ENCODE results near the gene FERD3L. TPM values are rescaled to one million over a fixed set of nuclear protein-coding genes. Genes with fewer than 3 reads are reported as not detected.

The FERD3L gene
- total RNA-seq, 1 donor from 2014 or later = not detected

GRCh38 chr7:19106241-19107080 is 38.8 kb downstream of the FERD3L start:
- no peaks in the 10 kb centered on the region for H3K36me3 Mint-ChIP-seq (ENCODE audit: low read depth, unreplicated experiment)
- DNase-seq (ENCODE audit: low spot score) = peak; percentile 41
- no peaks in the 10 kb centered on the region for H3K9me3 Mint-ChIP-seq (ENCODE audit: unreplicated experiment)
- peaks cover 30% of the 10 kb centered on the region for H3K4me1 Mint-ChIP-seq (ENCODE audit: unreplicated experiment)
- no peak overlapping the region for H3K27ac Mint-ChIP-seq (ENCODE audit: unreplicated experiment)
- H3K27me3 Mint-ChIP-seq (ENCODE audit: unreplicated experiment) = peaks cover 19% of the 10 kb centered on the region
- peak overlapping the region; percentile 75 for H3K4me3 Mint-ChIP-seq (ENCODE audit: unreplicated experiment)
- TF ChIP-seq, protein P1, sequence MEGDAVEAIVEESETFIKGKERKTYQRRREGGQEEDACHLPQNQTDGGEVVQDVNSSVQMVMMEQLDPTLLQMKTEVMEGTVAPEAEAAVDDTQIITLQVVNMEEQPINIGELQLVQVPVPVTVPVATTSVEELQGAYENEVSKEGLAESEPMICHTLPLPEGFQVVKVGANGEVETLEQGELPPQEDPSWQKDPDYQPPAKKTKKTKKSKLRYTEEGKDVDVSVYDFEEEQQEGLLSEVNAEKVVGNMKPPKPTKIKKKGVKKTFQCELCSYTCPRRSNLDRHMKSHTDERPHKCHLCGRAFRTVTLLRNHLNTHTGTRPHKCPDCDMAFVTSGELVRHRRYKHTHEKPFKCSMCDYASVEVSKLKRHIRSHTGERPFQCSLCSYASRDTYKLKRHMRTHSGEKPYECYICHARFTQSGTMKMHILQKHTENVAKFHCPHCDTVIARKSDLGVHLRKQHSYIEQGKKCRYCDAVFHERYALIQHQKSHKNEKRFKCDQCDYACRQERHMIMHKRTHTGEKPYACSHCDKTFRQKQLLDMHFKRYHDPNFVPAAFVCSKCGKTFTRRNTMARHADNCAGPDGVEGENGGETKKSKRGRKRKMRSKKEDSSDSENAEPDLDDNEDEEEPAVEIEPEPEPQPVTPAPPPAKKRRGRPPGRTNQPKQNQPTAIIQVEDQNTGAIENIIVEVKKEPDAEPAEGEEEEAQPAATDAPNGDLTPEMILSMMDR (IDR thresholded peaks at IDR 0.05; ENCODE audit: unreplicated experiment) = no peak

DNA sequence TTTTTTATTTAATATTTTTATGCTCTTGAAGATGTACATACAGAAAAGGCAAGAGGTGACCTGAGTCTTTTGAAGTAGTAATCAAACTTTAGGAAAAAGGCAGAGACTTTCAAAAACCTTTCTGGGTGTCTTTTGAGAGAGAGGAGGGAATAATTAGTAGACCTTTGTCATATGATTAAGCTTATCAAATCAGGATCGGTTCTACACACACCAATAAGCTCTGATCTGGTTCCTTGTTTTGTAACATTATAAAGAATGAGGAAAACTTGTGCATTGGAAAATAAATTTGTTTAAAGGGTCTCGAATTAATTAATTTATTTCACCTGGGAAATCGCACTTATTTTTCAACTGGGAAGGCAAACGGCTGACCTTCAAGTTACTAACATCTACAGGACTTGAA is 39.7 kb downstream of the FERD3L start:
- peaks cover 23% of the 10 kb centered on the region for H3K4me1 Mint-ChIP-seq (ENCODE audit: unreplicated experiment)
- TF ChIP-seq, protein P1 (IDR thresholded peaks at IDR 0.05; ENCODE audit: unreplicated experiment) = no peak
- peak overlapping the region; percentile 75 for H3K4me3 Mint-ChIP-seq (ENCODE audit: unreplicated experiment)
- no peak overlapping the region for H3K27ac Mint-ChIP-seq (ENCODE audit: unreplicated experiment)
- H3K36me3 Mint-ChIP-seq (ENCODE audit: low read depth, unreplicated experiment) = no peaks in the 10 kb centered on the region
- no peak for DNase-seq (ENCODE audit: low spot score)
- H3K9me3 Mint-ChIP-seq (ENCODE audit: unreplicated experiment) = no peaks in the 10 kb centered on the region
- peaks cover 22% of the 10 kb centered on the region for H3K27me3 Mint-ChIP-seq (ENCODE audit: unreplicated experiment)

DNA sequence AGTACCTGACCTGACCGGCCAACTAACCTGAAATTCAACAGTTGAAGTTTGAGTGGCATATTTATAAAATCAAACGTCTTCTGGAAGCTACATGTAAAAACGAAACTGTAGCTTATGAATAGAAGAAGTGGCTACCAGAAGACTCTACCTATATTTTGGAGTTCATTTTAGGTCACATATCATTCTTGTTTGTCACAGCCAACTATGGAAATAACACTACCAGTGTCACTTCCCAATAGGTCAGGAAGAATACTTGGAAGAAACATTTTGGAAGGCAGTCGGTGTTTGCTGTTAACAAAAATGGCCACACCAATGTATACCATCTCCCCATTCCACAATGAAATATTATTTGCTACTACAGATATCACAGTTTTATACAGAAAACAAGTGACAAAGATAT is 40.4 kb downstream of the FERD3L start:
- no peaks in the 10 kb centered on the region for H3K9me3 Mint-ChIP-seq (ENCODE audit: unreplicated experiment)
- peaks cover 23% of the 10 kb centered on the region for H3K4me1 Mint-ChIP-seq (ENCODE audit: unreplicated experiment)
- no peak overlapping the region for H3K27ac Mint-ChIP-seq (ENCODE audit: unreplicated experiment)
- TF ChIP-seq, protein P1 (IDR thresholded peaks at IDR 0.05; ENCODE audit: unreplicated experiment) = no peak
- DNase-seq (ENCODE audit: low spot score) = no peak
- H3K4me3 Mint-ChIP-seq (ENCODE audit: unreplicated experiment) = no peak overlapping the region
- H3K27me3 Mint-ChIP-seq (ENCODE audit: unreplicated experiment) = peaks cover 22% of the 10 kb centered on the region
- no peaks in the 10 kb centered on the region for H3K36me3 Mint-ChIP-seq (ENCODE audit: low read depth, unreplicated experiment)

GRCh38 chr7:19102884-19103283 is 42.3 kb downstream of the FERD3L start:
- H3K36me3 Mint-ChIP-seq (ENCODE audit: low read depth, unreplicated experiment) = no peaks in the 10 kb centered on the region
- no peak overlapping the region for H3K4me3 Mint-ChIP-seq (ENCODE audit: unreplicated experiment)
- H3K27ac Mint-ChIP-seq (ENCODE audit: unreplicated experiment) = no peak overlapping the region
- H3K27me3 Mint-ChIP-seq (ENCODE audit: unreplicated experiment) = peaks cover 11% of the 10 kb centered on the region
- H3K4me1 Mint-ChIP-seq (ENCODE audit: unreplicated experiment) = peaks cover 11% of the 10 kb centered on the region
- TF ChIP-seq, protein P1 (IDR thresholded peaks at IDR 0.05; ENCODE audit: unreplicated experiment) = no peak
- no peak for DNase-seq (ENCODE audit: low spot score)
- H3K9me3 Mint-ChIP-seq (ENCODE audit: unreplicated experiment) = no peaks in the 10 kb centered on the region

GRCh38 chr7:19101909-19102308 is 43.3 kb downstream of the FERD3L start:
- Mint-ChIP-seq H3K36me3 (ENCODE audit: low read depth, unreplicated experiment) (no peaks in the 10 kb centered on the region), H3K9me3 (ENCODE audit: unreplicated experiment) (no peaks in the 10 kb centered on the region), H3K27me3 (ENCODE audit: unreplicated experiment) (peaks cover 11% of the 10 kb centered on the region), H3K27ac (ENCODE audit: unreplicated experiment) (no peak overlapping the region), H3K4me1 (ENCODE audit: unreplicated experiment) (peaks cover 6% of the 10 kb centered on the region), H3K4me3 (ENCODE audit: unreplicated experiment) (no peak overlapping the region)
- no peak for DNase-seq (ENCODE audit: low spot score)
- TF ChIP-seq, protein P1 (IDR thresholded peaks at IDR 0.05; ENCODE audit: unreplicated experiment) = no peak

Data from endothelial cell (in vitro differentiated cells).